GM18909 (cell line): ENCODE results near the gene ATXN7.

ENCODE experiments used
- ATAC-seq: cut with Tn5 transposase; IDR thresholded peaks from one replicate; pipeline ENCODE4 v1.9.1; 2021; ENCODE audit warnings: mild to moderate bottlenecking; ENCODE audit not compliant: unreplicated experiment, poor library complexity

Gene ATXN7

DNA sequence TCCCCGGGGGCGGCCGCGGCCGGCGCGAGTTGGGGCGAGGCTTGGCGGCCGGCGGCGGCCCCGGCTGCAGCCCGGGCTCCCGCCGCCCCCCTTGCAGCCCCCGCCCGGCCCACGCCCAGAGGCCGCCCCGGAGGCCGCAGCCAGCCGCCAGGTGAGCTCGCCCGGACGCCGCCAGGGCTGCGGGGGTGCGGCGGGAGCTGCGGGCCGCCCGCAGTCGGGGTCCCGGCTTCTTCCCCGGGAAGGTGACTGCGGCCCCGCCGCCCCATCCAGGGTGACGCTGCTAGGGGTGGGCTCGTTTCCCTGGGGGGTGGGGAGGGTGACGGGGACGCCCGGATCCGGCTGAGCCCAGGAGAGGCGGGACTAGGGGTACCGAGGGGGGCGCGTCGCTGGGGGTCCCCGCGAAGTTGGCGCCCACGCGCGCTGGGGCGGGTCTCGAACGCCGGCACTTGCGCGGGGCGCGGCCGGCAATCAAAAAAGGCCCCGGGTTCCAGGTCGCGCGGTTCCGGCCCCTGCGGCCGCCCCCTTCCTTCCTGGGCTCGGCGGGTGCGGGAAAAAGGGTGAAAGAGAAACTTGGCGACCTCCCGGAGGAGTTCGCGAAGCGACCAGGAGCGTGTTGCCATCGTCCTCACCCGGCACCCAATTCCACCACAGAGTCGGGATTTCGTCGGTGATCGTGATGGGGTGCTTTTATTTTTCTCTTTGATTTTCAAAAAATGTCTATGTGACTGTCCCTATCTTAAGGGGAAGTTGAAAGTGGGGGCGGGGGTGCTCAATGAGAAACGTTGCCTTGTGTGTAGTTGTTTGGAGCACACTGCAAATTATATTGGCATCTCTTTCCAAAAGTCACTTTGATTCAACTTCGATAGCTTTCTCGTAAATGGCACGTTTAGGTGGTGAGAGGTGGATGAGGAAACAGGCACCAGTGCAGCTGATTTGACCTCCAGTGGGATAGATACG lies 619 bp downstream of the ATXN7 start:
- peak; percentile 55 for ATAC-seq

DNA sequence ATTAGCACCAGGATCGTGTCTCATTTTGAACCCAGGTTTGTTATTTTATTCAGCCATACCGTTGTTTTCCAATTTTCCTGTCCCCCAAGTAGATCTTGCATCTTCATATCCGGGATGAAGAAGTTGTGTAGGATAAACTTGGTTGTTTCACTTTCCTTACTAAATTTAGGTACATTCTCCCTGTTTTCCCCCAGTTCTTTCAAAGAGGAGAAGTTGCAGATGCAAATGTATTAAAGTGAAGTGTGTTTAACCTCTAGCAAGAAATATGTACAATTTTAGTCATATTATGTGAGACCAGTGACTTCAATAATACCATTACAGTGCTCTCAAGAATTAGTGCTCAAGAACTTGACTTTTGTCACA lies 1.3 kb downstream of the ATXN7 start:
- no peak for ATAC-seq

DNA sequence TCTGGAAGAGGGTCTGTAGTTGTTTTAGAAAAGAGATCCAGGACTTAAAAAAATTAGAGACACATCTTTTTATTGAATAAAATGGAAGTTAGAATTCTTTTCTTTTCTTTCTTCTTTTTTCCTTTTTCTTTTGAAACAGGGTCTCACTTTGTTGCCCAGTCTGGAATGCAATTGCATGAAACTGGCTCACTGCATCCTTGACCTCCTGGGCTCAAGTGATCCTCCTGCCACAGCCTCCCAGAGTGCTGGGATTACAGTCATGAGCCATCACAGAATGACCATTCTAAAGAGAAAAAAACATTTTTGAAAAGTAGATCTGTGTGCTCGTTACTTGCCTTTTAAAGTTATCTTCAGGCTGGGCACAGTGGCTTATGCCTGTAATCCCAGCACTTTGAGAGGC lies 3.6 kb downstream of the ATXN7 start:
- no peak for ATAC-seq

DNA sequence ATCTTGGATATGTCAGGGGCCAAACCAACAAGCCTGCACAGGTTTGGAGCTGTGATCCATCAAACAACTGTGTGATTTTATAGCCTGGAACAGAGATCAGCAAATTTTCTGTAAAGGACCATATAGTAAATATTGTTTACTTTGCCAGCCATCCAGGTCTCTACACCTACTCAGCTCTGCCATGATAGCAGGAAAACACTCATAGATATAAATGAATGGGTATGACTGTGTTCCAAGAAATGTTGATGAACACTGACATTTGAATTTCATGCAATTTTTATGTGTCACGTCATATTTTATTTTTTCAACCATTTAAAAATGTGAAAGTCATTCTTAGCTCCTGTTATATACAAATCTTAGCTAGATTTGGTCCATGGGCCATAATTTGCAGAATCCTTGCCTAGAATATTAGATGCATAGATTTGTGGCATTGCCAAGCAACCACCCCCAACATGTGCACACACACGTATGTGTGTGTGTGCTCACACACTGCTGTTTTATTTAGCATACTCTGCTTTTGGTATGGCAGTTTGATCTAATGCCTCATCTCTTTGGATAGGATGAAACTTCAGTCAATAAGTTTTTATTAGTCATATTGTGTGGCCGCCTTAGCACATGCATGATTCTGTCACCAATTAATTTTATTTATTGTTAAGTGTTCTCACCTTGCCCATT lies 6.4 kb downstream of the ATXN7 start:
- no peak for ATAC-seq

DNA sequence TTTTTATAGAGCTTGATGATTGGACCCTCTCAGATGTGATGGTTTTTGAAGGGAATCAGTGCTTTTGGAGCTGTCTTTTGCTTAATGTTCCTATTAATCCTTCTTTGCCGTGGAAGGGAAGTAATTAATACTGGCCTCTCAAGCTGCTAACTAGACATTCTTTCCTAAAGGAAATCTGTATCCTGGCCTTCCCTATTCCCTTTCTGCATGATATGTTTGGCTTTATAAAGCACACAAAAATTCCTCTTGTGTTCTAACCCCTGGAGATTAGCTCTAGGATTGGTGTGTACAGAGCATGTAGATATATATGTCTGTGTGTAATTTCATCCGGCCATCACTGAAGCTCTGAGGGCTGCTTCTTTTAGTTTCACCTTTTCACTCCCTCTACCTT lies 6.9 kb downstream of the ATXN7 start:
- no peak for ATAC-seq

DNA sequence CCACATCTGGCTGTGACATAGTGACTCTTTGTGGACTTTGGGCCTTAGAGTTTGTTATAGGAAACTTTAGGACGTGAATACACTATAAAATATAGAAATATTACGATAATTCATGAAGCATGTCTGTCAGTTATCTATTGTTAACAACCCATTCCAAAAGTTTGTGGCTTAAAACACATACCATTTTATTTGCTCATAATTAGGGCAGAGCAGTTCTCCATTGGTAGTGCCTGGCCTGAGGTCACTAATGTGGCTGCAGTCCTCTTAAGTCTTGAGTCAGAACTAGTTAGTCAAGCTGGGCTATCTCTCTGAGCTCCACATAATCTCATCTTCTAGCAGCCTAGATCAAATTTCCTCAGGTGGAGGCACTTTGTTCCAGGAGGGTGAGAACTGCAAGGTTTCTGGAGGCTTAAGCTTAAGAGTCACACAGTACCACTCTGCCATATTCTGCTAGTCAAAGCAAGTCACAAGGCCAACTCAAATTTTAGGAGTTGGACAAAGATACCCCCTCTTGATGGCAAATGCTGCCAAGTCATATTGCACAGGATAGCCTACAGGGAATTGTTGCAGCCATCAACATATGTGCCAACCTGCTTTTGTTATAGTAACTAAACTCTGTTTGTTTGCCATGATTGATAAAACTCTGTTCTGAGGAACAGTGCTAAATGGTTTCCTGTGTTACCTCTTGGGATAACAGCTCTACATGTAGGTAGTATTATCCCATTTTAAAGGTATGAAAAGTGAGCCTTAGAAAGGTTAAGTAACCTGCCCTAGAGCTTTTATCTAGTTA lies 8.7 kb downstream of the ATXN7 start:
- no peak for ATAC-seq

DNA sequence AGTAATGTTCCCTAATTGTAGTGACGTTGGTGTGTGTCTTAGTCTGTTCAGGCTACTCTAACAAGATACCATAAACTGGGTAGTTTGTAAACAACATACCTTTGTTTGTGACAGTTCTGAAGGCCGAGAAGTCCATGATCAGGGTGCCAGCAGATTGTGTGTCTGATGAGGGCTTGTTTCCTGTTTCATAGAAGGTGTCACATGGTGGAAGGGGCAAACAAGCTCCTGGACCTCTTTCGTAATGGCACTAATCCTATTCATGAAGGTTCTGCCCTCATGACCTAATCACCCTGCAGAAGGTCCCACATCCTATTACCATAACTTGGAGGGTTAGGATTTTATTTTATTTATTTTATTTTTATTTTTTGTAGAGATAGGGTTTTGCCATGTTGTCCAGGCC lies 11.1 kb downstream of the ATXN7 start:
- ATAC-seq, result no peak

DNA sequence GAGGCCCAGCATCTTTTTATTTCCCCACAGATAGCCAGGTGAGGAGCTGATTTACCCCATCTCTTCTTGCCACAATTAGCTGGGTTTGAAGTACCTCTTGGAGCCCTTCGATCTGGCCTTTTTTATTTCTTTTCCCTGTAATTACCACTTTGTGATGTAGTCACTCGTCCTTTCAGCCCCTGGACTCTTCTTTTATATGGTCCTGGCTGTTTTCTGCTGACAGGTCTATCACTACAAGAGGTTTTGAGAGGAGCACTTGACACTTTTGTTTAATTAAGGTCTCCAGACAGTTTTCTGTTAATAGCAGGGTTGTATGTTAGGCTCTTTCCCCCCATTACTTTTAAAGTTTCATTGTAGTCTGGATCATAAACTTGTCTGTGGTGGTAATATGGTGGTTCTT lies 11.8 kb downstream of the ATXN7 start:
- no peak for ATAC-seq

DNA sequence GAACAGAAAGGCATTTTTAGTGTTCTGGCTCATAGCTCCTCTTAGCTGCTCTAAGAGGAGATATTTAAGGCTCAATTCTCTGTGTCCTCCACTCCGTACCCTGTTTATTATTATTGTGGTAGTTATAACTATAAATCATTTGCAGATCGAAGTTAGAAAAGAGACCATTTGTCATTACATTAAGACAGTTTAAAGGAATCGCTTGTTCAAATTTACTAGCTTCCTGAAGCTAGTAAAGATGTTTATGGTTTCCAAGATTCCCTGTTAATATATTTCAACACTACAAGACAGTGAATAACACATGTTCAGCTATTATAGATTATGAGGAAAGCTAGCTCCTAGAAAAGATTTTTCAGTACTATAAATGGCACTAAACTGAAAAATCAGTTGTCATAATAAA lies 12.6 kb downstream of the ATXN7 start:
- no peak for ATAC-seq

DNA sequence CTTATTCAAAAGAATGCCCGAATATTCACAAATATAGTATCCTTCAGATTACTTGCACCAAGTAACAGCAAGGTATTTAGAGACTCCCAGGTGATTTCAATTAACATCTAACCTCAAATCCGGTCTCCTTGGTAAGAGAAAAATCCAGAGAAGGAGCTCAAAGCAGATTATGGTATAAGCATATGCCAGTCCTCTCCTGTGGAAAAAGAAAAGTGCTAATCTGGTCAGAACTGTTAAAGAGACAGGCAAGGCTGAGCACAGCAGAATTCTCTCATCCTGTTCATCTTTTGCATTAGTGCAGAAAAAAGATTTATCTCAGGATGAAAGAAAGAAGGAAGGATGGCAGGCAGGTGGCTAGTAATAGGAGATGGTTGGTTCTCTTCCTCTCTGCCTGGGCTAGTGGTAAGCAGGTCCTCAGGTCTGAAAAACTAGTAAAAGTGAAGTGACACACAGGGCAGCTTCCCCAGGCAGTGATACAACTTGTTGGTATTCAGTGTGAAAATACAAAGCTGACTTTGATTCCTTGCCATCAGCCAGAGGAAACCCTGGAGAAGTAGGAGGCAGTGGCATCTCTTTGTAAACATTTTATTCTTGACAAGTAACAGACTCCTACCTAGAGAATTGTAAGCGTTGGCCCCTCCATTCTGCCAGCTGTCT lies 14.2 kb downstream of the ATXN7 start:
- ATAC-seq, result no peak

DNA sequence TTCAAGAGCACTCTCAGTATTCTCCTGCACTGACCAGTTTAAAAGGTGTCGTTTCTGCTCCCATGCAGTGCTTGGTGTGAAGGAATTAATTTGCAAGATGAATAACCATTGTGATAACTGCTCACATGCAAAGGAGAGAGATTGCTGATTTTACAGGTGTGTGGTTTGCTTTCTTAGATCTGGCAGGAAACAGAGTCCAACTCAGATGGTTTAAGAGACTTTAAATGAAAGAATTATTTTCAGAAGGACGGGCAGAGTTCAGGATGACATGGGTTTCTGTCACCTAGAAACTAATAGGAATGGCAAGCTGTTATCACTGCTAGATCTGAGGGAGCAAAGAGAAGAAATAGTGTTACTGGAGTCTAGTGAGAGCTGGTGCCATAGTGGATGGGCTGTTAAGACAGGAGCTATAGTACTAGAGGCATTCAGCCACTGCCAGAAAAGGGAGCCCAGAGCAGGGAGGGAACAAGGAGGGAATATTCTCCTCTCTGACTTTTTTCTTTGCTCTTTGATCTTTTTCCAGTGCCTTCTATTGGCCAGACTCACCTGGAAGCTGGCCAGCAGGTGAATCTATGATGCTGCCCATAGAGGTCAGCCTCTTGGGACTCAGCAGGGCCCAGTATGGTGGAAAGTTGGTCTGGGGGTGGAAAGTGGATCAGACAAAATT lies 14.9 kb downstream of the ATXN7 start:
- no peak for ATAC-seq

DNA sequence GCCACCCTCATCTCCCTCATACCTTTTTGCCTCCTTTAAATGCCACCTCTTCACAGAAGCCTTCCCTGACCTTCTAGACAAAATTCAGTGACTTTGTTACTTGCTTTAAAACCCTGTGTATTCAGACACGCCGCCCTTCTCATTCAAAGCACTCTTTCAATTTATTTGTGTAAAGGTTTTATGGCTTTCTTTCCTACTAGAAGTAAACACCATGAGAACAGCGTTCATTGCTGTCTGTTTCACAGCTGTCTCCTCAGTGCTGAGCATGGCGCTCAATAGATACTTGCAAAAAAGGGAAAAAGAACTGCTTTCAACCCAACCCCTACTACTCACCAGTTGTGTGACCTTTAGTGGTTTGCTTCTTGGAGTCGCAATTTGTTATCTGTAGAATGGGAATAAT lies 17.0 kb downstream of the ATXN7 start:
- ATAC-seq, result no peak

DNA sequence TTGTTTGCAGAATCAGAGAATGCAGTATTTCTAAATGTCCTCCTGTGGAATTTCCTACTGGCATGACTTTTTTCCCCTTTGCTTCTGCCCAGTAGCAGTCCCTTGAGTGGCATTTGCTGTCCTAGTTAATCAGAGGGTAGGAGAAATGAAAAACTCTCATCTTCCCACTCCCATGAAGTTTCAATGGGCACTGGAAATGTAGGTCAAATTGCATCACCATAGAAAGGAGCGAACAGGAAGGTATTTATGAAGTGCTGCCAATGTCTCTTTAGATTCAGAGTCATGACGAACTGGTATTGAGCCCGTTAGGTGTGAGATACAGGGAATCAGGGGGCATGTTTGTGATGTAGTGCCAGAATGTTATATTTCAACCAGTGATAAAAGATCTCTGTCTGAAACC lies 23.2 kb downstream of the ATXN7 start:
- no peak for ATAC-seq

DNA sequence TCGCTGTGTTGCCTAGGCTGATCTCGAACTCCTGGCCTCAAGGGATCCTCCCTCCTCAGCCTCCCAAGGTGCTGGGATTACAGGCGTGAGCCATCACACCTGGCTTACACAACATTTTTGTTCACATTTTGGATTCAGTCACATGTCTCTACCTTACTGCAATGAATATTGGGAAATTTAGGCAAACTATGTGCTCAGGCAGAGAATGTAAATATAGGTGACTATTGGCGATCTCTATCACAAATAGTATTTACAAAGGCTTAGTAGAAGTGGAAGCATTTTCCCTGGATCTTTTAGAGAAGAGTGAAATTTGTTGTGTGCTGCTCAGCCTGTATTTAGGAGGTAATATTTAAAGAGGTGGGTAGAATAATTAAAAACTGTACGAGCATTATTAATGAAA lies 27.9 kb downstream of the ATXN7 start:
- no peak for ATAC-seq

DNA sequence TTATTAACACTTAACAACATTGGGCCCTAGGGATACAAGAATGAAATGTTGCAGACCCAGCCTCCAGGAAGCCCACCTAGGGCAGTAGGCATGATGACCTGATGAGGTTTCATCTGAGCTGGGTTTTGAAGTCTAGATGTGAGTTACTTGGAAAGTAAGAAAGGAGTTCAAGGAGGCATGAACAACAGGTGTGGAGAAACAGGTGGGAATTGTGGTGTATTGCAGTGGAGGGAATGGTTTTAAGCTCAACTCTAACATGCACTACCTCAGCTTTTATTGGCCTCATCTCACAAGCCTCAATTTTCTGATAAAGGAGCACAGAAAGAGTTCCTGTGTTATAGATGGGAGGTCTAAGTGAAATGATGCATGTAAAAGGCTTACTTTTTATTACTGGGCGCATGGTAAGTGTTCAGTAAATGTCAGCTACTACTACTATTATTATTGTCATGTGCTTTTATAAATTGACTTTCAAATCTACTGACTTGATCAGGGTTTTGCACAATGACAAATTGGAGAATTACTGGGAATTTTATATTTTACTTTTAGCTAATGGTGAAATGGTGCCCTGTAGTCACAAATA lies 29.2 kb downstream of the ATXN7 start:
- ATAC-seq, result no peak

DNA sequence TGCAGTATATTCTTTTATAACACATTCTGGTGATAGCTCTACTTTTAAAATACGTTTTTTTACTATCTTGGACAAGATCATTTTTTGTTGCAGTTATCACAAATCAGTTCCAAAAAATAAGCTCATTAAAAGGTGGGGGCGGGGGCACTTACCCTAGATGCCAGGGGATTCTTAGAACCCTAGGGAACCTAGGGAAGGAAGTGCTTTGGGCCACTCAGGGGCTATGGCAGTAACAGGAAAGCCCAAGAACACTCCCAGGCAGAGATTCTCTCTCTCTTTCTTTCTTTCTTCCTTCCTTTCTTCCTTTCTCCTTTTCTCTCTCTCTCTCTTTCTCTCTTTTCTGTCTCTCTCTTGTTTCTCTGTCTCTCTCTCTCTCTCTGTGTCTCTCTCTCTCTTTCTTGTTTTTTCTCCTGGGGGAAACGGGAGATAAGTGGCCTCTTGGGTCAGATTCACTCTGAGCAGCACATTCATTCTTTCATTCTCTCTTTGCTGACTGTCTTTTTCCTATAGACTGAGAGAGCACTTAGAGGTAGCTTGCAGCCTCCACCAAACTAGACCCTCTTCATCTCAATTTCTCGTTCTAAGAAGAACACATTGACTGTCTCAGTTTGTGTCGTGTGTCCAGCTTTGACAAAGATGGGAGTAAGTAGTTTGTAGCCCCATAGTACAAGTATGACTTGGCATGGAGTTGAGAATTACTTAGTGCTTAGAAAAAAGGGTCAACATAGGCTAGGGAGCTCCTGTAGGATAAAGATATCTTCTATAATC lies 31.9 kb downstream of the ATXN7 start:
- no peak for ATAC-seq

DNA sequence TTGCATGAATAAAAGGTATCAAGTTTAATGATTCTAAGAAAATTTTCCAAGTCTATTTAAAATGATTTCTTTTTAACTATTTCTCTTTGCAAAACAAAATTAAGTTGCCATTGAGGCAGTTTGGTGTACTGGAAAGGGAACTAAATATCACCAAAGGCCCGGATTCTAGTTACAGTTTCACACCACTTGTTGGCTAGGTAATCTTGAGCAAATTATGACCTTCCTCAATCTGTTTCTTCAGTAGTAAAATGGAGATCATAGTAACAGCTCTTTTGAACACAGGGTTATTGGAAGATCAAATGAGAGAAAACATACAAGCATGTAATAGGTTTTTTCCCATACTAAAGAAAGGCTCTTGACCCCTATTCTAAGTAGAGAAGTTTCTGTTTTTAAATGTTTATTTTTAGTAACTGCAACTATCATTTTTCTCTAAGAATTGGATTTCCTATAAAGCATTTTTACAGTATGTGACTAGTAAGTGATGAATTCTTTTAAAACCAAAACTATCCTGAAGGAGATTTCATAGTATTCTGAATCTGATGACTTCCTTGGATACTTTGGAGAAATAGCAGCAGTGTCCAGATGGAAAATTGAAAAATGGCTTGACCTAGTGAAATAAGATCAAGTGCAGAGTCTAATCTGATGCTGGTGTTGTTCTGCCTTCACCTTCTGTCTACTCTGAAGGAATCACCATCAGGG lies 32.8 kb downstream of the ATXN7 start:
- ATAC-seq, result peak; percentile 65

DNA sequence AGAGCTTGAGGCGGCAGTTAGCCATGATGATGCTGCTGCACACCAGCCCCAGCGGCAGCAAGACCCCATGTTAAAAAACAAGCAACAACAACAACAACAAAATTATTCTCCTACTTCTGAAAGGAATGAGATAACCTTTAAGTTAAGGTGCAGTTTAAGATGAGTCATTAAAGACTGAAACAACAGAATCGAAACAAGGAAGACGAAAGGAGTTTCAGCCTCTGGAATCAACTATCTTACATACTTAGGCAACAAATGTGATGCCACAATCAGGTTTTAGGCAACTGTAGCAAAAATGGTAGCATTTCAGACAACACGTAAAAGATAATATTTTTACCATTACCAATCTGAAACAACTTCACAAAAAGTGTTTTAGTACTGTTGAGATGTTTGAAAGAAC lies 36.3 kb downstream of the ATXN7 start:
- ATAC-seq, result no peak
